NCI-H128 (cell line): ENCODE measurements around the gene CLDN7.
A peak's percentile ranks its signal among the peaks of the same experiment; 100 is the strongest.
"Not testable (repeated sequence)": the region's sequence is repeated elsewhere in the genome, so short reads cannot be mapped to it uniquely, and the experiment has no call there.

Experiments
- DNase-seq: peaks from one replicate; lab custom pipeline; 2025; ENCODE audit not compliant: unreplicated experiment; lab: John Stamatoyannopoulos, UW

The CLDN7 gene

GRCh38 chr17:7256766-7257456 is 5.4 kb downstream of the CLDN7 start:
- DNase-seq, result no peak

DNA sequence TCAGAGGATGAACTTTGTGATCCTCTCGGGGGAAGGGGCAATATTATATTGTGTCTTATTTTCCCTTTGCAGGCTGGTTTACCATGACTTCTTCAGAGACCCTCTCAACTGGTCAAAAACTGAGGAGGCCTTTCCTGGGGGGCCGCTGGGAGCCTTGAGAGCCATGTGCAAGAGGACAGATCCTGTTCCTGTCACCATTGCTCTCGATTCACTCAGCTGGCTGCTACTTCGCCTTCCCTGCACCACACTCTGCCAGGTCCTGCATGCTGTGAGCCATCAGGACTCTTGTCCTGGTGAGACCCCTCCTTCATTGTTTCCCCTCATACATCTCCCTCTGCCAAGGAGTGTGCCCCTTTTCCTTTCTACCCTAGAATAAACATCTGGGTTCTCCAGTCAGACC is 7.8 kb downstream of the CLDN7 start:
- no peak for DNase-seq

DNA sequence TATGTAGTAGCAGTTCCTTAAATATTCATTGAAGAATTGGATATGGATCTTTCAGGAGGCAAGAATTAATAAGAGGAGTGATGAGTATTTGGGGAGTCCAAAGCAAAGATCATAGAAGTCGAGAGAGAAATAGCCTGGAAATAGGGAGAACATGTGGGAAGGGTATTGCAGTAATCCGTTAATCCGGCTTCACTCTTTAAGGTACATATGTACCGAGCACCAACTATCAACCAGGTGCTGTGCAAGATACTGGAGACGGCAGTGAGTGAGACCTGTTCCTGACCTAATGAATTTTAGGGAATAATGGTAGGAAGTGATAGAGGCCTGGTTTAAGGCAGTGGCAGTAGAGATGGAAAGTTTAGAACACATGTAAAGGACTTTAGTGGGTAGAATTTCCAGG is 9.2 kb downstream of the CLDN7 start:
- no peak for DNase-seq

- DNase-seq, result peak; percentile 87
Observed at GRCh38 chr17:7252176-7253043, 9.9 kb downstream of the CLDN7 start, which contains the start of gene ELP5. Gene ELP5 (plus strand): TSS chr17:7252215. CDS start chr17:7252551, 336 bp downstream.

DNA sequence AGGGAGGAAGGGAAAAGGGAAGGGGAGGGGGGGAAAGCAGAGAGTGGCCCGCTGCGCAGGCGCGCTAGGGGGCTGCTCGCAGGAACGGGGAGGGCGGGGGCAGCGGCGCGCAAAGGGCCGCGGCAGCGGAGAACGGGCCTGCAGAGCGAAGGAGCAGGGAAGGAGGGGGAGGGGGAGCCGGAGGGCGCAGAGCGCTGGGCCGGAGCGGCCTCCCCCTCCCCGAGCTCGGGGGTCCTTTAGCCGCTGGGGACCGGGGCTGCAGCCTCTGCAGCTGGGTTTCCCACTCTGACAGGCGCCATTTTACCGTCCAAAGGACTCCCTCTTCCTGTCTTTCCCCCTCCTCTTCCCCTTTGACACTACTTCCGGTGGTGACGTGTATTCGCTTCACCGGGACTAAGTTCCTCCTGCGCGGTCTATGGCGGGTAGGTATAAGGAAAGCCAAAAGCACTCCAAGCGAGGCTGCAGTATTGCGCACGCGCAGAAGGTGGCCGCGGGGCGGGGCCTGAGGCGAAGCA is 10.6 kb downstream of the CLDN7 start, which contains the start of gene CTDNEP1:
Gene CTDNEP1 (minus strand): TSS at position 74 of the 515 bp plus-strand sequence. CDS start 438 bp downstream, outside the sequence.
- DNase-seq, result peak; percentile 92

- no peak for DNase-seq
Observed at GRCh38 chr17:7250695-7251627, 11.3 kb downstream of the CLDN7 start.

GRCh38 chr17:7249830-7250229 is 12.4 kb downstream of the CLDN7 start:
- DNase-seq, result no peak

- DNase-seq, result no peak
Observed at GRCh38 chr17:7249214-7249613, 13.1 kb downstream of the CLDN7 start.

- DNase-seq, result no peak
Observed at GRCh38 chr17:7248796-7249195, 13.5 kb downstream of the CLDN7 start.

DNA sequence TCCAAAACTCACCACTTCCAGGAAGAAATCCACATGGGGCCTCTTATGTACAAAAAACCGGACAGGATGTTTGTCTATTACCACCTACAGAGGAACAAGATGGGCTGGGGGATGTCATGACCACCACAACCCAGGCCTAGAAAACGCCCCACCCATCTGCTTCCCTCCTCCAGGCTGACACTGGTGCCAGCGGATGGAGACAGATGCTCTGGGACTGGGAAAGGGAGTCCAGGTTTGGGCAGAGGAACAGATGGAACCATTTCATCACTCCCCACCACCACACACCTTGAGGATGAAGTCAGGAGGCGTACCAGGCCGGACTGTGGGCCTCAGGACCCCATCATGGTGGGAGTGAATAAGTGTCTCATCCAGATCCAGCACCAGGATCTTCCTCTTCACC is 15.5 kb downstream of the CLDN7 start:
- DNase-seq, result no peak

DNA sequence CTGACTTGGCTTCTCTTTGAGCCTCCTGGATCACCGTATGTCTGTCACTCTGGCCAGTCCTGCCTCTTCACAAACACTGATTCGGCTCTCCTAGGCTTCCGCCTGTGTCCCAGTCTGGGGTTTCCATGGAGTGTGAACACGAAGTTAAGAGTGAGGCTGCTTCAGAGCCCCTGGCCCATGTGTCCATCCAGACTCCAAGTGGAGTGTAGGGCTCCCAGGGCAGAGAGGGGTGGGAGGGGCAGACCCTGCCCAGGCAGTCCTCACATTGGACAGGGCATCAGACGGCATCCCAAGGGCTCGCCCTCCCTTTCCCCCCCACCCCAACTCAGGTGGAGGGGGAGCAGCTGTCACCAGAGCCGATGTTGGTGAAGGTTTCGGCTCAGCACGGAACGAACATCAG is 18.4 kb downstream of the CLDN7 start:
- DNase-seq, result not testable (repeated sequence)

DNA sequence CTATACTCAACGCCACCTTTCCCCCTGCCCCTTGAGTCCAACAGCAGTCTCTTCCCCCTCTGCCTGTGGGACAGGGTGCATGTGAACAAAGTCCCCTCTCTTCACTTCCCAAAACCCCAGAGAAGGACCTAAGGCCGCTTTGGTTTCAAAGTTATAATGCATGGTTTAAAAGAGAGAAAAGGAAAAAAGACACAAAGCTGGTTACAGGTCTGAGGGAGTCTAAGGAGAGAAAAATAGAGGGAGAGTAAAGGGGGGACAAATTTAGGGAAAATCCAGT is 18.9 kb downstream of the CLDN7 start:
- no peak for DNase-seq

GRCh38 chr17:7242717-7243452 is 19.4 kb downstream of the CLDN7 start:
- peak; percentile 91 for DNase-seq

- DNase-seq, result peak; percentile 64
Observed at GRCh38 chr17:7241783-7242716, 20.2 kb downstream of the CLDN7 start, which contains the start of gene GABARAP. Gene GABARAP (minus strand): TSS chr17:7242449. CDS start chr17:7242330, 119 bp downstream.

DNA sequence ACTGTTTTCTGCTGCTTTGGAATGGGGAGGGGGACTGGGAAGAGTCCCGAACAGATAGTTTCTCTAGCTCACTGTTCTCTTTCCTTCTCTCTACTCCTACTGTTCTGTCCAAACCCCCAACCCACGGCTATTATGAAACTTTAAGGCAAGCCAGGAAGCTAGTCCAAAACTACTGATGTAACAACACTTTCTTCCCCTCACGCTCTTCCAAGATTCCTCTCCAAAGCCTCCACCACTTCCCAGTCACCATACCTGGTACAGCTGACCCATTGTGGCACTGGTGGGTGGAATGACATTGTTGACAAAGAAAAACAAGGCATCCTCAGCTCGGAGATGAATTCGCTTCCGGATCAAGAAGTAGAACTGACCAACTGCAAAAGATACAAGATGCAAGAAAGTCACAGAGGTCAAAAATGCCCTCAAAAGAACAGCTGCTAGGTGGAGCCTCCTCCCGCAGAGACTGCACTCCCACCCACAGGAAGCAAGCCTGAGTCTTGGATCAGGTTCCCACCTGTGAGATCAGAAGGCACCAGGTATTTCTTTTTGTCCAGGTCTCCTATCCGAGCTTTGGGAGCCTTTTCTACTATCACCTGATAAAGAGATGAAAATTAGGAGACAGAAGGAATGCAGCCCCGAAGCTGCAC is 21.1 kb downstream of the CLDN7 start:
- no peak for DNase-seq

DNA sequence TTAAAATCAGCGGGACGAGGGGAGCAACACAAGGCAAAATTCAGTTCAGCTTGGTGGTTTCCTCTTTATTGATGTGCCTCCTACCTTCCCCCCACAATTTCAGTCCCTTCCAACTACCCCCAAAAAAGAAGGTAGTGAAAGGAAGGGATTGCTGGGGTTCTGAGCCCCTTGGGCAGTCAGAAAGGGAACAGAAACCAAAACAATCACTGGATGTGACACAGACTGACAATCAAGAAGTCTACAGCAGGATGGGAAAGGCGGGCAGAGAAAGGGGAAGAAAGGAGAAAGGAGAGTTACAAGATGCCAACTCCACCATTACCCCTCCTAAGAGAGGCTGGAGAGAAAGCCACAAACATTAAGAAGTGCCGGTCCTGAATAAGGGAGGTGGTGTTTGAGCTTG is 21.9 kb downstream of the CLDN7 start:
- DNase-seq, result no peak

DNA sequence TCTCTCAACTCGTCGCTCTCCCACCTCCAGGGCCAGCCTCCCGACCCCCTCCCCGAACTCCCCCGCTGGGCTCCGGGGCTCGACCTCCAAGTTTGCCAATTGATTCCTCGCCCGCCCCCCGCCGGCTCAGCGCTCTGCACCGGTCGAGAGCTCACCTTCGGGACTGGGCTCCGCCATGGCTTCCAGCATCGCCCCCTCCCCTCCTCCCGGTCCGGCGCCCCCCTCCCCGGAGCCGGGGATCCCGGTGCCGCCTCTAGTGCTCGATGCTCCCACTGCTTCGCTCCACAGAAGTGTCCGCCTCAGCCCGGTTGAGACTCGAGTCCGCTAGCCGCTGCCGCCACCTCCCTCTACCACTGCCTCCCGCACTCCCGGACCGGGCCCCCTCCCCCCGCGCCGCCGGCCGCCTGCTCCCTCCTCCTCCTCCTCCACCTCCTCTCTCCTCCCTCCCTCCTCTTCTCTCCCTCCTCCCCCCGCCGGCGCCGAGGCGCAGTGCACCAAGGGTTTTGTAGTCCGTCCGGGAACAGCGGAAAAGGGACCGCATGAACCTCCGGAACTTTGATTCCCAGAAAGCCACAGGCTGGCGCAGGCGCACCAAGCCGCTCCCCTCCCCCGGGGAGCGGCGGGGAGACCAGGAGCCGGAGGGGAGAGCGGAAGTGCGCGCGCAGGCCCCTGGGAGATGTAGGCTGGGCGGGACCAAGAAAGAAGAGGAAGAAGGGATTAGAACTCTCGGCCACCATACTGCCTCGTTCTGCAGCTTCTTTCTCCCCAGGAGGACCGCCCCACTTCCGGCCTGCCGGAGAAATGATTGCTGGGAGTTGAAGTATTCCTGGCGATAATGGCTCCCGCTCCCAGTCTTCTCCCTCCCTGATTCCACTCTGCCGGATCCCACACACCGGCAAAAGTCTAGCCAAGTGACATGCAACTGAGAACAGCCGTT is 22.9 kb downstream of the CLDN7 start, which contains the start of gene PHF23:
Gene PHF23 (minus strand): TSS at position 367 of the 937 bp plus-strand sequence. CDS start 178 bp downstream, at position 189.
- DNase-seq, result peak; percentile 94
